ENCODE results near the gene PATZ1.
A peak's percentile ranks its signal among the peaks of the same experiment; 100 is the strongest.
"Not testable (repeated sequence)": the region's sequence is repeated elsewhere in the genome, so short reads cannot be mapped to it uniquely, and the experiment has no call there.

The PATZ1 gene

GRCh38 chr22:31349960-31350359 is 3.8 kb upstream of the PATZ1 start:
- peak overlapping the region; percentile 3; the same call in 1 of the 2 replicates for H3K4me2 ChIP-seq
- no peak overlapping the region for H3K27ac ChIP-seq

GRCh38 chr22:31348766-31349165 is 2.6 kb upstream of the PATZ1 start:
- Histone ChIP-seq H3K79me2 (ENCODE audit: insufficient read depth, low read depth) (peaks cover 18% of the 10 kb centered on the region; the same call in 1 of the 2 replicates), H3K4me2 (no peak overlapping the region), H3K27ac (no peak overlapping the region), H3K4me3 (IDR thresholded peaks at IDR 0.05; ENCODE audit: insufficient read depth, low read depth, low read length) (no peak overlapping the region), H3K9ac (no peak overlapping the region), H3K27me3 (ENCODE audit: insufficient read depth, low read depth) (no peaks in the 10 kb centered on the region), H2AFZ (ENCODE audit: low read depth) (no peak overlapping the region), H3K4me1 (ENCODE audit: low read depth, poor library complexity, severe bottlenecking) (peaks cover 33% of the 10 kb centered on the region), H3K36me3 (ENCODE audit: insufficient read depth) (no peaks in the 10 kb centered on the region), H4K20me1 (ENCODE audit: insufficient read depth) (no peaks in the 10 kb centered on the region)
- TF ChIP-seq, protein P1, sequence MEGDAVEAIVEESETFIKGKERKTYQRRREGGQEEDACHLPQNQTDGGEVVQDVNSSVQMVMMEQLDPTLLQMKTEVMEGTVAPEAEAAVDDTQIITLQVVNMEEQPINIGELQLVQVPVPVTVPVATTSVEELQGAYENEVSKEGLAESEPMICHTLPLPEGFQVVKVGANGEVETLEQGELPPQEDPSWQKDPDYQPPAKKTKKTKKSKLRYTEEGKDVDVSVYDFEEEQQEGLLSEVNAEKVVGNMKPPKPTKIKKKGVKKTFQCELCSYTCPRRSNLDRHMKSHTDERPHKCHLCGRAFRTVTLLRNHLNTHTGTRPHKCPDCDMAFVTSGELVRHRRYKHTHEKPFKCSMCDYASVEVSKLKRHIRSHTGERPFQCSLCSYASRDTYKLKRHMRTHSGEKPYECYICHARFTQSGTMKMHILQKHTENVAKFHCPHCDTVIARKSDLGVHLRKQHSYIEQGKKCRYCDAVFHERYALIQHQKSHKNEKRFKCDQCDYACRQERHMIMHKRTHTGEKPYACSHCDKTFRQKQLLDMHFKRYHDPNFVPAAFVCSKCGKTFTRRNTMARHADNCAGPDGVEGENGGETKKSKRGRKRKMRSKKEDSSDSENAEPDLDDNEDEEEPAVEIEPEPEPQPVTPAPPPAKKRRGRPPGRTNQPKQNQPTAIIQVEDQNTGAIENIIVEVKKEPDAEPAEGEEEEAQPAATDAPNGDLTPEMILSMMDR (conservative IDR thresholded peaks at IDR 0.05; ENCODE audit: low read depth, low read length): no peak

More at GRCh38 chr22:31349960-31350359, 3.8 kb upstream of the PATZ1 start:
- Histone ChIP-seq H2AFZ (ENCODE audit: low read depth) (no peak overlapping the region), H3K4me1 (ENCODE audit: low read depth, poor library complexity, severe bottlenecking) (peaks cover 25% of the 10 kb centered on the region), H3K36me3 (ENCODE audit: insufficient read depth) (no peaks in the 10 kb centered on the region), H4K20me1 (ENCODE audit: insufficient read depth) (no peaks in the 10 kb centered on the region), H3K4me3 (IDR thresholded peaks at IDR 0.05; ENCODE audit: insufficient read depth, low read depth, low read length) (no peak overlapping the region), H3K79me2 (ENCODE audit: insufficient read depth, low read depth) (peaks cover 7% of the 10 kb centered on the region; the same call in 1 of the 2 replicates), H3K9ac (no peak overlapping the region), H3K27me3 (ENCODE audit: insufficient read depth, low read depth) (no peaks in the 10 kb centered on the region)
- TF ChIP-seq, protein P1 (conservative IDR thresholded peaks at IDR 0.05; ENCODE audit: low read depth, low read length): no peak

DNA sequence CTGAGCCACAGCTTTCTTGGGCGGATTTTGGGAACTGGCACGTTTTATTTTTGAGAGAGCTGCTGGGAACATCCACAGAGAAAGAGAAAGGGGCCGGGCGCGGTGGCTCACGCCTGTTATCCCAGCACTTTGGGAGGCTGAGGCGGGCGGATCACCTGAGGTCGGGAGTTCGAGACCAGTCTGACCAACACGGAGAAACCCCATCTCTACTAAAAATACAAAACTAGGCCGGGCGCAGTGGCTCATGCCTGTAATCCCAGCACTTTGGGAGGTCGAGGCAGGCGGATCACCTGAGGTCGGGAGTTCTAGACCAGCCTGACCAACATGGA is 1.8 kb upstream of the PATZ1 start:
- Histone ChIP-seq H2AFZ (ENCODE audit: low read depth) (peak overlapping the region; percentile 70), H3K4me1 (ENCODE audit: low read depth, poor library complexity, severe bottlenecking) (peaks cover 33% of the 10 kb centered on the region), H3K4me2 (peak overlapping the region; percentile 86), H3K9ac (peak overlapping the region; percentile 92; the same call in 1 of the 2 replicates), H3K27ac (peak overlapping the region; percentile 93), H3K79me2 (ENCODE audit: insufficient read depth, low read depth) (peaks cover 18% of the 10 kb centered on the region; the same call in 1 of the 2 replicates)
- H4K20me1 ChIP-seq (ENCODE audit: insufficient read depth); H3K36me3 ChIP-seq (ENCODE audit: insufficient read depth); H3K27me3 ChIP-seq (ENCODE audit: insufficient read depth, low read depth); H3K4me3 ChIP-seq (IDR thresholded peaks at IDR 0.05; ENCODE audit: insufficient read depth, low read depth, low read length): not testable (repeated sequence)

GRCh38 chr22:31347251-31348008 is 1.3 kb upstream of the PATZ1 start:
- Histone ChIP-seq H3K36me3 (ENCODE audit: insufficient read depth) (no peaks in the 10 kb centered on the region), H3K27ac (peak overlapping the region; percentile 93), H3K79me2 (ENCODE audit: insufficient read depth, low read depth) (peaks cover 18% of the 10 kb centered on the region; the same call in 1 of the 2 replicates), H4K20me1 (ENCODE audit: insufficient read depth) (no peaks in the 10 kb centered on the region), H3K4me1 (ENCODE audit: low read depth, poor library complexity, severe bottlenecking) (peaks cover 33% of the 10 kb centered on the region), H3K4me2 (peak overlapping the region; percentile 86), H3K9ac (peak overlapping the region; percentile 92), H3K27me3 (ENCODE audit: insufficient read depth, low read depth) (no peaks in the 10 kb centered on the region), H3K4me3 (IDR thresholded peaks at IDR 0.05; ENCODE audit: insufficient read depth, low read depth, low read length) (no peak overlapping the region), H2AFZ (ENCODE audit: low read depth) (peak overlapping the region; percentile 70)
- TF ChIP-seq, protein P1 (conservative IDR thresholded peaks at IDR 0.05; ENCODE audit: low read depth, low read length): no peak

- H3K4me2 ChIP-seq: peak overlapping the region; percentile 86
- peaks cover 33% of the 10 kb centered on the region for H3K4me1 ChIP-seq (ENCODE audit: low read depth, poor library complexity, severe bottlenecking)
- H3K4me3 ChIP-seq (IDR thresholded peaks at IDR 0.05; ENCODE audit: insufficient read depth, low read depth, low read length): no peak overlapping the region
- no peaks in the 10 kb centered on the region for H4K20me1 ChIP-seq (ENCODE audit: insufficient read depth)
- TF ChIP-seq, protein P1 (conservative IDR thresholded peaks at IDR 0.05; ENCODE audit: low read depth, low read length): no peak
- H3K27ac ChIP-seq: peak overlapping the region; percentile 93
- no peaks in the 10 kb centered on the region for H3K27me3 ChIP-seq (ENCODE audit: insufficient read depth, low read depth)
- peaks cover 18% of the 10 kb centered on the region; the same call in 1 of the 2 replicates for H3K79me2 ChIP-seq (ENCODE audit: insufficient read depth, low read depth)
- H3K36me3 ChIP-seq (ENCODE audit: insufficient read depth): no peaks in the 10 kb centered on the region
- H2AFZ ChIP-seq (ENCODE audit: low read depth): peak overlapping the region; percentile 70
- H3K9ac ChIP-seq: peak overlapping the region; percentile 92
These were observed 646 bp upstream of the PATZ1 start for GRCh38 chr22:31346733-31347250.
